Neural cell (in vitro differentiated cells): Measurements from ENCODE around the gene TXN2. TPM values are rescaled to one million over a fixed set of nuclear protein-coding genes. Genes with fewer than 3 reads are reported as not detected.

Source experiments
- H2AFZ ChIP-seq: fragments of 200-600, 300-800 bp; sonication (generic), shearing (Covaris generic); 2 replicates; pipeline ENCODE4 v1.6.0; 2014; ENCODE audit warnings: low read depth, mild to moderate bottlenecking, antibody characterized with exemption, low read length, moderate library complexity
- H3F3A ChIP-seq: fragments of 200-600 bp; shearing (Covaris generic); 2 replicates; pipeline ENCODE4 v1.6.1; 2016; ENCODE audit warnings: mild to moderate bottlenecking, moderate library complexity, mixed read lengths, antibody characterized with exemption, low read length; ENCODE audit not compliant: insufficient read depth, poor library complexity, severe bottlenecking
- H3K27ac ChIP-seq: fragments of 200-600, 300-800 bp; sonication (generic), shearing (Covaris generic); 2 replicates; pipeline ENCODE4 v1.5.1; 2014; ENCODE audit warnings: mild to moderate bottlenecking, low read length, moderate library complexity
- H3K27me3 ChIP-seq: fragments of 300-800, 200-600 bp; sonication (generic), shearing (Covaris generic); 2 replicates; pipeline ENCODE4 v1.6.0; 2014; ENCODE audit warnings: mild to moderate bottlenecking, low read depth, low read length, moderate library complexity; ENCODE audit not compliant: insufficient read depth
- H3K36me3 ChIP-seq: fragments of 300-800, 200-600 bp; sonication (generic), shearing (Covaris generic); 2 replicates; pipeline ENCODE4 v1.5.1; 2014; ENCODE audit warnings: mild to moderate bottlenecking, antibody characterized with exemption, low read length, moderate library complexity; ENCODE audit not compliant: insufficient read depth
- H3K4me2 ChIP-seq: fragments of 300-800, 200-600 bp; sonication (generic), shearing (Covaris generic); 2 replicates; pipeline ENCODE4 v1.6.0; 2014; ENCODE audit warnings: mild to moderate bottlenecking, low read length
- H3K4me3 ChIP-seq: fragments of 300-800, 200-600 bp; sonication (generic), shearing (Covaris generic); 2 replicates; pipeline ENCODE4 v1.5.1; 2014; ENCODE audit warnings: mild to moderate bottlenecking, low read length, moderate library complexity
- H3K79me2 ChIP-seq: fragments of 200-600 bp; shearing (Covaris generic); replicated peaks from 2 replicates; pipeline ENCODE4 v1.6.0; 2014; ENCODE audit warnings: mild to moderate bottlenecking, low read length, moderate library complexity; ENCODE audit not compliant: insufficient read depth
- H3K9ac ChIP-seq: fragments of 300-800, 200-600 bp; sonication (generic), shearing (Covaris generic); 2 replicates; pipeline ENCODE4 v1.6.1; 2016; ENCODE audit warnings: mild to moderate bottlenecking, low read length, mixed read lengths
- H3K9me2 ChIP-seq: fragments of 200-600 bp; shearing (Covaris generic); 2 replicates; pipeline ENCODE4 v1.6.1; 2016; ENCODE audit warnings: mild to moderate bottlenecking, low read length, mixed read lengths; ENCODE audit not compliant: insufficient read depth
- H3K9me3 ChIP-seq: fragments of 200-600, 300-800 bp; sonication (generic), shearing (Covaris generic); 2 replicates; pipeline ENCODE4 v1.6.1; 2016; ENCODE audit warnings: mild to moderate bottlenecking, mixed run types, low read length, moderate library complexity, mixed read lengths
- H4K20me1 ChIP-seq: fragments of 200-600 bp; shearing (Covaris generic); 2 replicates; pipeline ENCODE4 v1.6.1; 2016; ENCODE audit warnings: mild to moderate bottlenecking, mixed run types; ENCODE audit not compliant: insufficient read depth
- CTCF ChIP-seq: fragments of 450-650 bp; IDR thresholded peaks from 2 replicates; pipeline ENCODE4 v1.5.1; 2014; ENCODE audit warnings: antibody characterized with exemption, mild to moderate bottlenecking, moderate library complexity; ENCODE audit not compliant: poor library complexity, severe bottlenecking
- MXI1 ChIP-seq: fragments of 450-650 bp; conservative IDR thresholded peaks from 2 replicates; pipeline ENCODE4 v1.6.1; 2014; ENCODE audit warnings: antibody characterized with exemption, mild to moderate bottlenecking; ENCODE audit not compliant: poor library complexity, severe bottlenecking
- polyA plus RNA-seq: library from polyadenylated mRNA; depleted of rRNA; stranded (reverse); fragments of >200 nt; gene quantifications from 2 replicates; pipeline ENCODE4 v1.2.3, GENCODE V29; 2014
- small RNA-seq, 3 experiments: library from RNA; depleted of rRNA; stranded (forward); fragments of <200 nt; gene quantifications; one replicate each; pipeline ENCODE3, GENCODE V24; 2012

Gene TXN2
- polyA plus RNA-seq, 1 donor from 2014 or later: 26.2 TPM

GRCh38 chr22:36417281-36417686 is 64.2 kb downstream of the TXN2 start:
- Histone ChIP-seq H2AFZ (no peak overlapping the region), H3K27me3 (no peaks in the 10 kb centered on the region), H3K9me2 (no peaks in the 10 kb centered on the region), H3K79me2 (no peaks in the 10 kb centered on the region), H3K4me2 (no peak overlapping the region), H3K9ac (no peak overlapping the region), H3K36me3 (no peaks in the 10 kb centered on the region), H3F3A (no peaks in the 10 kb centered on the region), H3K9me3 (no peaks in the 10 kb centered on the region), H3K27ac (no peak overlapping the region), H4K20me1 (no peaks in the 10 kb centered on the region), H3K4me3 (no peak overlapping the region)
- TF ChIP-seq MXI1: no peak
- no peak for TF ChIP-seq CTCF

Small RNA genes lying within 50 kb of the gene (small RNA-seq; reads per million reads assigned to genes)
- 0 to 1.2 (median 0) reads per million in 3 experiments for gene RF00019

Other genes starting within 250 kb of the TXN2 start
- gene APOL2, start 242.1 kb downstream of the TXN2 start, polyA plus RNA-seq: not detected in 2 replicates
- gene APOL1, start 228.5 kb downstream of the TXN2 start, polyA plus RNA-seq: not detected in 2 replicates
- 7.1 and 8.1 TPM in 2 replicates for gene MYH9, start 93.7 kb downstream of the TXN2 start, polyA plus RNA-seq
- gene FOXRED2, start 25.4 kb upstream of the TXN2 start, polyA plus RNA-seq: 7.9 and 9.6 TPM in 2 replicates
- gene EIF3D, start 47.5 kb upstream of the TXN2 start, polyA plus RNA-seq: 114 and 133 TPM in 2 replicates
- gene CACNG2, start 222.1 kb upstream of the TXN2 start, polyA plus RNA-seq: 1.5 TPM in 2 replicates